GM18508 (cell line): ENCODE results near the gene PPP6R3.

ENCODE experiments used
- ATAC-seq: cut with Tn5 transposase; IDR thresholded peaks from one replicate; pipeline ENCODE4 v1.9.1; 2021; ENCODE audit warnings: moderate number of reproducible peaks; ENCODE audit not compliant: insufficient read depth, unreplicated experiment

PPP6R3 gene

GRCh38 chr11:68480193-68480592, 19.6 kb downstream of the PPP6R3 start:
- no peak for ATAC-seq

GRCh38 chr11:68480852-68481510, 20.4 kb downstream of the PPP6R3 start:
- no peak for ATAC-seq

GRCh38 chr11:68481579-68482240, 21.2 kb downstream of the PPP6R3 start:
- ATAC-seq: no peak

GRCh38 chr11:68488623-68489022, 28.1 kb downstream of the PPP6R3 start:
- ATAC-seq: no peak

GRCh38 chr11:68495220-68495729, 34.7 kb downstream of the PPP6R3 start:
- ATAC-seq: no peak

- no peak for ATAC-seq
Observed at GRCh38 chr11:68495872-68496271, 35.3 kb downstream of the PPP6R3 start.

GRCh38 chr11:68497761-68498160, 37.2 kb downstream of the PPP6R3 start:
- ATAC-seq: no peak

- ATAC-seq: no peak
Observed at GRCh38 chr11:68498321-68498720, 37.8 kb downstream of the PPP6R3 start.

- no peak for ATAC-seq
Observed at GRCh38 chr11:68498903-68499883, 38.6 kb downstream of the PPP6R3 start.

GRCh38 chr11:68500206-68500605, 39.7 kb downstream of the PPP6R3 start:
- ATAC-seq: no peak

GRCh38 chr11:68501813-68502212, 41.3 kb downstream of the PPP6R3 start:
- no peak for ATAC-seq

- no peak for ATAC-seq
Observed at GRCh38 chr11:68503251-68503687, 42.7 kb downstream of the PPP6R3 start.

- ATAC-seq: no peak
Observed at GRCh38 chr11:68503792-68504191, 43.2 kb downstream of the PPP6R3 start.

GRCh38 chr11:68504432-68505066, 44.0 kb downstream of the PPP6R3 start:
- ATAC-seq: no peak

- no peak for ATAC-seq
Observed at GRCh38 chr11:68505596-68505995, 45.0 kb downstream of the PPP6R3 start.

GRCh38 chr11:68506908-68507307, 46.4 kb downstream of the PPP6R3 start:
- no peak for ATAC-seq

- no peak for ATAC-seq
Observed at GRCh38 chr11:68508425-68508824, 47.9 kb downstream of the PPP6R3 start.

GRCh38 chr11:68509066-68509465, 48.5 kb downstream of the PPP6R3 start:
- ATAC-seq: no peak

- no peak for ATAC-seq
Observed at GRCh38 chr11:68513930-68514487, 53.5 kb downstream of the PPP6R3 start.
